Lower lobe of right lung (tissue), 2 donors: ENCODE results near the gene MBD5. TPM values are rescaled to one million over a fixed set of nuclear protein-coding genes. Genes with fewer than 3 reads are reported as not detected.

Experiments used
- ATAC-seq, 2 donors: fragments of 200-7000 bp; cut with Tn5 transposase; one replicate each; pipeline ENCODE4 v1.9.1; 2020 to 2022; ENCODE audit warnings: mild to moderate bottlenecking in 2 of 2, moderate library complexity in 2 of 2
- DNase-seq: peaks from one replicate; pipeline ENCODE4 v3.0.0-alpha.2; 2020
- H3K27ac ChIP-seq: fragments of 200-600 bp; one replicate; pipeline ENCODE4 v1.8.0; 2022
- H3K27me3 ChIP-seq: fragments of 200-600 bp; one replicate; pipeline ENCODE4 v1.8.0; 2022; ENCODE audit warnings: low read depth
- H3K36me3 ChIP-seq: fragments of 200-600 bp; one replicate; pipeline ENCODE4 v1.8.0; 2022; ENCODE audit warnings: mild to moderate bottlenecking
- H3K4me1 ChIP-seq: fragments of 200-600 bp; one replicate; pipeline ENCODE4 v1.8.0; 2022
- H3K4me3 ChIP-seq: fragments of 200-600 bp; one replicate; pipeline ENCODE4 v1.8.0; 2022; ENCODE audit warnings: mild to moderate bottlenecking
- H3K9me3 ChIP-seq: fragments of 200-600 bp; one replicate; pipeline ENCODE4 v1.8.0; 2022
- intact Hi-C: fragments of 100-400 bp; cut with DNase I; formaldehyde crosslinking; loops from one replicate; pipeline ENCODE4 v1.11.0; 2022
- total RNA-seq: library from RNA; stranded (reverse); fragmentation: NEBNext Ultra II Directional; extraction: Animal tissue kit (Norgen Biotek cat#: 25700); gene quantifications from one replicate; pipeline ENCODE4 v1.2.1, GENCODE V29; 2021
- TF ChIP-seq, protein P1 (sequence below): fragments of 200-600 bp; IDR thresholded peaks from one replicate; pipeline ENCODE4 v1.8.0; 2022; ENCODE audit warnings: antibody characterized with exemption, mild to moderate bottlenecking
- donor health status: DM: no; HTN: yes; CAD: no; lungs with severe emphysema.

Gene MBD5
- total RNA-seq, 1 donor from 2014 or later = 46.3 TPM

DNA sequence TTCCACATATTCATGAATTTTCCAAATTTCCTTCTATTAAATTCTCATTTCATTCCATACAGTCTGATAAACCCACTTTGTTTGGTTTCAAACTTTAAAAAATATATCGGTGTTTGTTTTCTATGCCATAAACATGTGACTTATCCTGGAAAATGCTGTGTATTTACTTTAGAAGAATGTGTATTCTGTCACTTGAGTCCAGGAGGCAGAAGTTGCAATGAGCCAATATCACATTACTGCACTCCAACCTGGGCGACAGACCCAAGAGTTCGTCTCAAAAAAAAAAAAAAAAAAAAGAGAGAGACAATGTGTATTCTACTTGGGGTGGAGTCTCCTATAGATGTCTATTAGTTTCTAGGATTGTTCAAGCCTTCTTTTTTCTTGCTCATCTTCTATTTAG is 31.8 kb downstream of the MBD5 start:
- H3K27ac ChIP-seq = no peak overlapping the region
- H3K9me3 ChIP-seq = no peaks in the 10 kb centered on the region
- DNase-seq (no peak), ATAC-seq (no peak)
- H3K36me3 ChIP-seq = no peaks in the 10 kb centered on the region
- peaks cover 4% of the 10 kb centered on the region for H3K4me1 ChIP-seq
- TF ChIP-seq, protein P1, sequence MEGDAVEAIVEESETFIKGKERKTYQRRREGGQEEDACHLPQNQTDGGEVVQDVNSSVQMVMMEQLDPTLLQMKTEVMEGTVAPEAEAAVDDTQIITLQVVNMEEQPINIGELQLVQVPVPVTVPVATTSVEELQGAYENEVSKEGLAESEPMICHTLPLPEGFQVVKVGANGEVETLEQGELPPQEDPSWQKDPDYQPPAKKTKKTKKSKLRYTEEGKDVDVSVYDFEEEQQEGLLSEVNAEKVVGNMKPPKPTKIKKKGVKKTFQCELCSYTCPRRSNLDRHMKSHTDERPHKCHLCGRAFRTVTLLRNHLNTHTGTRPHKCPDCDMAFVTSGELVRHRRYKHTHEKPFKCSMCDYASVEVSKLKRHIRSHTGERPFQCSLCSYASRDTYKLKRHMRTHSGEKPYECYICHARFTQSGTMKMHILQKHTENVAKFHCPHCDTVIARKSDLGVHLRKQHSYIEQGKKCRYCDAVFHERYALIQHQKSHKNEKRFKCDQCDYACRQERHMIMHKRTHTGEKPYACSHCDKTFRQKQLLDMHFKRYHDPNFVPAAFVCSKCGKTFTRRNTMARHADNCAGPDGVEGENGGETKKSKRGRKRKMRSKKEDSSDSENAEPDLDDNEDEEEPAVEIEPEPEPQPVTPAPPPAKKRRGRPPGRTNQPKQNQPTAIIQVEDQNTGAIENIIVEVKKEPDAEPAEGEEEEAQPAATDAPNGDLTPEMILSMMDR = no peak
- no peaks in the 10 kb centered on the region for H3K27me3 ChIP-seq
- no peak overlapping the region for H3K4me3 ChIP-seq
- intact Hi-C loops = no loop called here

DNA sequence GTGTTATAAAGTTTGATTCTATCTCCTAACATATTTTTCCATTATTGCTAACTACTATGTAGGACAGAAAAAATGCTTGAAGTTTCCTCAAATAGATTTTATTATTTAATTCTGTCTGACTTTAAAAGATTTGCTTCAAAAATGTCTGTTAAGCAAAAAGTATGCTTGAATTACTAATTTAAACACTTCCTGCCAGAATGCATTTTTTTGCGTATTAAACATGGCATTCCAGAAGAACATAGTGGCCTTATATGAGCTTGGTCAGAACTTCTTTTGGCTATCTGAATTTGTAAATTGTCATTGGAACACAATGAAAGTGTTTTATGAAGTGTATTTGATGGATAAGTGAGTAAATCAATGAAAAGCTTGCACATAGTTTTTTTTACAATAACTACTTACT is 37.8 kb downstream of the MBD5 start:
- TF ChIP-seq, protein P1 = no peak
- H3K4me3 ChIP-seq = no peak overlapping the region
- ATAC-seq (no peak), DNase-seq (no peak)
- no peaks in the 10 kb centered on the region for H3K36me3 ChIP-seq
- no peaks in the 10 kb centered on the region for H3K9me3 ChIP-seq
- H3K27ac ChIP-seq = no peak overlapping the region
- intact Hi-C loops = no loop called here
- no peaks in the 10 kb centered on the region for H3K27me3 ChIP-seq
- H3K4me1 ChIP-seq = no peaks in the 10 kb centered on the region

DNA sequence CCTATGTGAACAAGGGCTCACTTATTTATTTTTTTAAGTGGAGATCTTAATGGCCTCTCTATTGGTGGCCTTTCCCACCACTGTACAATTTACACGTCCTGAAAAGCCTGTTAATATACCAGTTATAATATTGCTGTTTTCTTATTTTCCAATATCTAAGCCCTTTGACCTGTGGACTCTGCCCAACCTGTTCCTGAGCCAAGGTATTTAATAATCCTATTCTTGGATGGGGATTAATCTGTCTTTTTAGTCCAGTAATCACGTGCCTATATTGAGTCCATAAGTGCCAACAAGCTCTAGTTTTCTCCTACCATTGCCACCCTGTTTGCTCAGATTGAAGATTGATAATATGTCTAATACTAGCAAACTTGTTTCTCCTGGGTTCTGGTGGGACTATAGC is 42.7 kb downstream of the MBD5 start:
- ATAC-seq = no peak
- H3K27me3 ChIP-seq = no peaks in the 10 kb centered on the region
- H3K4me3 ChIP-seq = no peak overlapping the region
- TF ChIP-seq, protein P1 = no peak
- H3K4me1 ChIP-seq = no peaks in the 10 kb centered on the region
- no peaks in the 10 kb centered on the region for H3K36me3 ChIP-seq
- no peaks in the 10 kb centered on the region for H3K9me3 ChIP-seq
- no peak for DNase-seq
- no peak overlapping the region for H3K27ac ChIP-seq
- intact Hi-C loops = no loop called here

DNA sequence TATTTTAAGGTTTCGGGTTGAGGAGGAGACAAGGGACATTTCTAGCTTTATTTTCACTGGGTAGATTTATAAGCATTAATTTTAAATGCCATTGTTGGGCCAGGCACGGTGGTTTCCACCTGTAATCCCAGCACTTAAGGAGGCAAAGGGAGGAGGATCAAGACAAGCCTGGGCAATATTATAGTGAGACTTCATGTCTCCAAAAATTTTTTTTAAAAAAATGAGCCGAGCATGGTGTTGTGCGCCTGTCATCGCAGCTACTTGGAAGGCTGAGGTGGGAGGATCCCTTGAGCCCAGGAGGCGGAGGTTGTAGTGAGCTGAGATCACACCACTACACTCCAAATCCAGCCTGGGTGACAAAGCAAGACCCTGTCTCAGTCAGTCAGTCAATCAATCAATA is 45.0 kb downstream of the MBD5 start:
- TF ChIP-seq, protein P1 = no peak
- intact Hi-C loops = no loop called here
- ATAC-seq (no peak), DNase-seq (no peak)
- Histone ChIP-seq H3K27ac (no peak overlapping the region), H3K9me3 (no peaks in the 10 kb centered on the region), H3K36me3 (no peaks in the 10 kb centered on the region), H3K4me1 (no peaks in the 10 kb centered on the region), H3K4me3 (no peak overlapping the region), H3K27me3 (no peaks in the 10 kb centered on the region)

- no peak for ATAC-seq
Measured at GRCh38 chr2:148067801-148068200, 46.9 kb downstream of the MBD5 start.

More at GRCh38 chr2:148067801-148068200, 46.9 kb downstream of the MBD5 start:
- H3K4me1 ChIP-seq = no peaks in the 10 kb centered on the region
- no peak overlapping the region for H3K27ac ChIP-seq
- H3K4me3 ChIP-seq = no peak overlapping the region
- H3K27me3 ChIP-seq = no peaks in the 10 kb centered on the region
- DNase-seq = no peak
- H3K9me3 ChIP-seq = no peaks in the 10 kb centered on the region
- intact Hi-C loops = no loop called here
- TF ChIP-seq, protein P1 = no peak
- no peaks in the 10 kb centered on the region for H3K36me3 ChIP-seq
